NCI-H1694 treated with DMSO at 0.1 percent for 48 hours (cell line): ENCODE results near the gene GULP1.
"Not testable (repeated sequence)": the region's sequence is repeated elsewhere in the genome, so short reads cannot be mapped to it uniquely, and the experiment has no call there.

ENCODE experiments used
- DNase-seq: peaks from one replicate; lab custom pipeline; 2025; lab: John Stamatoyannopoulos, UW

The GULP1 gene

GRCh38 chr2:188601927-188602326, 310.3 kb downstream of the GULP1 start:
- DNase-seq: no peak

- DNase-seq: no peak
Observed at GRCh38 chr2:188604579-188604978, 312.9 kb downstream of the GULP1 start.

GRCh38 chr2:188605609-188606584, 314.2 kb downstream of the GULP1 start:
- DNase-seq: not testable (repeated sequence)

- DNase-seq: not testable (repeated sequence)
Observed at GRCh38 chr2:188606596-188606995, 314.9 kb downstream of the GULP1 start.

GRCh38 chr2:188607501-188607900, 315.8 kb downstream of the GULP1 start:
- DNase-seq: no peak

GRCh38 chr2:188609321-188610049, 317.8 kb downstream of the GULP1 start:
- no peak for DNase-seq

GRCh38 chr2:188610050-188610444, 318.4 kb downstream of the GULP1 start:
- DNase-seq: no peak

- DNase-seq: no peak
Observed at GRCh38 chr2:188610827-188611226, 319.2 kb downstream of the GULP1 start.

- no peak for DNase-seq
Observed at GRCh38 chr2:188619146-188619545, 327.5 kb downstream of the GULP1 start.

GRCh38 chr2:188620916-188621315, 329.2 kb downstream of the GULP1 start:
- no peak for DNase-seq

- no peak for DNase-seq
Observed at GRCh38 chr2:188622601-188623260, 331.1 kb downstream of the GULP1 start.

- DNase-seq: no peak
Observed at GRCh38 chr2:188623995-188624643, 332.4 kb downstream of the GULP1 start.

- DNase-seq: no peak
Observed at GRCh38 chr2:188627471-188627870, 335.8 kb downstream of the GULP1 start.

GRCh38 chr2:188628989-188629752, 337.5 kb downstream of the GULP1 start:
- no peak for DNase-seq

- DNase-seq: no peak
Observed at GRCh38 chr2:188629753-188630527, 338.3 kb downstream of the GULP1 start.

- DNase-seq: no peak
Observed at GRCh38 chr2:188631037-188631809, 339.5 kb downstream of the GULP1 start.

GRCh38 chr2:188634656-188635055, 343.0 kb downstream of the GULP1 start:
- DNase-seq: no peak
